Gastrocnemius medialis (tissue), 4 donors: ENCODE data around the gene SUSD3. TPM values are rescaled to one million over a fixed set of nuclear protein-coding genes. Genes with fewer than 3 reads are reported as not detected.

Experiments
- ATAC-seq, 2 donors: fragments of 150-250 bp; one replicate each; pipeline ENCODE4 v1.9.1; 2016
- DNase-seq, 2 donors: peaks; one replicate each; pipeline ENCODE4 v3.0.0-alpha.2; 2019
- H3K27ac ChIP-seq, 4 donors: fragments of 200-600 bp; sonication (generic); 1 replicate in 1 of 4; 2 replicates in 3 of 4; pipeline ENCODE4 v1.5.1; 2016 to 2018; ENCODE audit warnings: mild to moderate bottlenecking in 2 of 4, moderate library complexity in 1 of 4
- H3K27me3 ChIP-seq, 3 donors: fragments of 200-600 bp; sonication (generic) in 2 of 3; 1 replicate in 1 of 3; 2 replicates in 2 of 3; pipeline versions ENCODE4 v1.5.1 to v1.6.0; 2016 to 2019; ENCODE audit warnings: mild to moderate bottlenecking in 1 of 3, moderate library complexity in 1 of 3
- H3K36me3 ChIP-seq, 2 donors: fragments of 200-600 bp; sonication (generic) in 1 of 2; one replicate each; pipeline ENCODE4 v1.5.1; 2017 to 2018
- H3K4me1 ChIP-seq, 2 donors: fragments of 200-600 bp; sonication (generic) in 1 of 2; one replicate each; pipeline ENCODE4 v1.5.1; 2016 to 2017; ENCODE audit warnings: mild to moderate bottlenecking in 2 of 2
- H3K4me3 ChIP-seq, 4 donors: fragments of 200-600 bp; sonication (generic) in 3 of 4; 1 replicate in 1 of 4; 2 replicates in 3 of 4; pipeline ENCODE4 v1.5.1; 2016 to 2019; ENCODE audit warnings: mild to moderate bottlenecking in 2 of 4
- H3K9me3 ChIP-seq, 3 donors: fragments of 200-600 bp; sonication (generic) in 2 of 3; 1 replicate in 1 of 3; 2 replicates in 2 of 3; pipeline ENCODE4 v1.5.1; 2016 to 2019
- POLR2A ChIP-seq, 2 donors: fragments of 450-650 bp; IDR thresholded peaks; one replicate each; pipeline ENCODE4 v1.6.1; 2017; ENCODE audit warnings: antibody characterized with exemption in 2 of 2, mild to moderate bottlenecking in 2 of 2, moderate library complexity in 2 of 2
- in situ Hi-C, 4 donors: fragments of 200-750 bp; cut with MboI; loops; one replicate each; pipeline versions ENCODE4 v1.15.0 to v1.8.0; 2017; ENCODE audit warnings: low sequenced_read_pairs in 4 of 4
- intact Hi-C: fragments of 100-400 bp; cut with DNase I; formaldehyde crosslinking; loops from one replicate; pipeline ENCODE4 v1.15.1; 2023; ENCODE audit warnings: low total_unique reads
- total RNA-seq, 4 donors: library from RNA; depleted of rRNA; stranded (reverse); fragments of >200 nt; gene quantifications; one replicate each; pipeline versions ENCODE4 v1.1.0 to v1.2.3, GENCODE V29; 2016
- TF ChIP-seq, protein P1 (sequence below), 5 experiments: fragments of 450-650 bp in 3 of 5; fragments of 200-600 bp in 2 of 5; sonication (generic) in 2 of 5; IDR thresholded peaks in 4 of 5; conservative IDR thresholded peaks in 1 of 5; 1 replicate in 4 of 5; 2 replicates in 1 of 5; pipeline ENCODE4 v1.5.1; 2016 to 2019; ENCODE audit warnings: antibody characterized with exemption in 5 of 5, mild to moderate bottlenecking in 3 of 5, moderate library complexity in 3 of 5

SUSD3 gene
- total RNA-seq = under 1 TPM in 2 of 4 donors, not detected in 2; 0.51 to 0.61 TPM

DNA sequence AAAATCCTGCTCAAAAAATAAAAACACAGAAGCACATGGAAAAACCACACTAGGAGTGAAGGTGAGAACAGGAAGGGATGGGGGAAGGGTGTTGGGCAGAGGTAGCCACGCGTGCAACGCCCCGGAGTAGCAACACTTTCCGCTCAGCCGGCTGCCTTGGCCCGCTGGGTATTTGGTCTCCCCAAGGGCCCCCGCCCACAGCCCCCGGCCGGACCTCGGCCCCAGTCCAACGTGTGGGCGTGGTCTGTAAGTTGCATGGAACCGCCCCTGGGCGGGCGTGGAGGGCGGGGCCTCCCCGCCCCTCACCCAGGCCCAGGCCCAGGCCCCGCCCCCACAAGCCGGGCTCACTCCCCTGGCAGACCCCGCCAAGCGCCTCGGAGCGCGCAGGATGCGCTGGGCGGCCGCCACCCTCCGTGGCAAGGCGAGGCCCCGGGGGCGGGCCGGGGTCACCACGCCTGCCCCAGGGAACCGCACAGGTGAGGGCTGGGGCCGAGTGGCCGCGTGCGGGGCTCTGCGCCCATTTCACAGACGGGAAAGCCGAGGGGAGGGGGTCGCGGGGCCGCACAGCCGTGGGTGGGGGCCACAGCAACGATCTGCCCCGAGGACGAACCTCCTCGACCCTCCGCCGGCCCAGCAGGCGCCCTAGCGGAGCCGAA is at the start of gene SUSD3:
SUSD3 (plus strand) TSS at position 347 of the 656 bp plus-strand sequence; CDS start at position 389, 42 bp downstream.
- ATAC-seq = peak in 1 of 2 donors; percentile 14
- no peak for TF ChIP-seq POLR2A (IDR thresholded peaks at IDR 0.05)
- TF ChIP-seq, protein P1, sequence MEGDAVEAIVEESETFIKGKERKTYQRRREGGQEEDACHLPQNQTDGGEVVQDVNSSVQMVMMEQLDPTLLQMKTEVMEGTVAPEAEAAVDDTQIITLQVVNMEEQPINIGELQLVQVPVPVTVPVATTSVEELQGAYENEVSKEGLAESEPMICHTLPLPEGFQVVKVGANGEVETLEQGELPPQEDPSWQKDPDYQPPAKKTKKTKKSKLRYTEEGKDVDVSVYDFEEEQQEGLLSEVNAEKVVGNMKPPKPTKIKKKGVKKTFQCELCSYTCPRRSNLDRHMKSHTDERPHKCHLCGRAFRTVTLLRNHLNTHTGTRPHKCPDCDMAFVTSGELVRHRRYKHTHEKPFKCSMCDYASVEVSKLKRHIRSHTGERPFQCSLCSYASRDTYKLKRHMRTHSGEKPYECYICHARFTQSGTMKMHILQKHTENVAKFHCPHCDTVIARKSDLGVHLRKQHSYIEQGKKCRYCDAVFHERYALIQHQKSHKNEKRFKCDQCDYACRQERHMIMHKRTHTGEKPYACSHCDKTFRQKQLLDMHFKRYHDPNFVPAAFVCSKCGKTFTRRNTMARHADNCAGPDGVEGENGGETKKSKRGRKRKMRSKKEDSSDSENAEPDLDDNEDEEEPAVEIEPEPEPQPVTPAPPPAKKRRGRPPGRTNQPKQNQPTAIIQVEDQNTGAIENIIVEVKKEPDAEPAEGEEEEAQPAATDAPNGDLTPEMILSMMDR (IDR thresholded peaks at IDR 0.05 in 4 of 5, conservative IDR thresholded peaks at IDR 0.05 in 1 of 5) = no peak
- Histone ChIP-seq H3K9me3 (no peaks in the 10 kb centered on the region), H3K4me3 (peak within 1 kb of the TSS; percentile 39 to 57 (median 50)), H3K4me1 (peaks cover 0 to 5% of the 10 kb centered on the region in 2 donors), H3K27me3 (peaks cover 5 to 11% (median 5%) of the 10 kb centered on the region in 3 donors), H3K27ac (no peak within 1 kb of the TSS), H3K36me3 (no peaks in the 10 kb centered on the region)
- no peak for DNase-seq
- intact Hi-C loops = no loop called here
- in situ Hi-C loops = no loop called here

DNA sequence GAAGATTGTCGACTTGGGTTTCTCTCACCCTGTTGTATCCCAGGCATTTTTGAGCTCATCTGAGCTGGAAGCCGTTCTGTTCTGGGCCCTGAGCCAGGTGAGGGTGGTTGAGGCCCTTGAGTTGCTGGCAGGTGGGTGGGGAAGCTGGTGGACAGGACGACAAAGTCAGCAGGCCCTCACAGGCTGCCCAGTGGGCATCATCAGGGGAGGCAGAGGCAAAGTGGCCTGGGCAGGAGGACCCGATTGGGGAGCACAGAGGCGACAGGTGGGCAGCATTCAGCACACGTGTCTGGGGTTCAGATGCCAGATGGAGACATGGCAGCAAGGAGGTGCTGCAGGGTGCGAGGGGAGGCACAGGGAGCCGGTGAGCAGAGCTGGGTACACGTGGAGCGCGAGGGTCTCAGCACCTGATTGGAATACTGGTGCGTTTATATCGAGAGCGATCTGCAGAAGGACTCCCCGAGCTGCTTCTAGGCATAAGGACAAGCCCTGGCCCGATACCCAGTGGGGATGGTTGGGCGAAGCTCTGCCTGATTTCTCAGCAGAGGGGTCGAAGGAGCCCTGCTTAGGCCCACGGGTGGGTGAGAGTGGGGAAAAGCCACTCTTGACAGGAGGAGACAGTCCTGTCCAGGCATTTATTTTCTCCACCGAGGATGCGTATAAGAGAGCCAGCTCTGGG is 49.0 kb upstream of the SUSD3 start:
- no peak for DNase-seq
- no peak overlapping the region for H3K27ac ChIP-seq
- TF ChIP-seq, protein P1 (IDR thresholded peaks at IDR 0.05 in 4 of 5, conservative IDR thresholded peaks at IDR 0.05 in 1 of 5) = no peak
- TF ChIP-seq POLR2A (IDR thresholded peaks at IDR 0.05) = no peak
- H3K4me3 ChIP-seq = no peak overlapping the region
- H3K4me1 ChIP-seq = no peaks in the 10 kb centered on the region
- in situ Hi-C loops (no loop called here), intact Hi-C loops (no loop called here)
- no peak for ATAC-seq
- no peaks in the 10 kb centered on the region for H3K27me3 ChIP-seq
- no peaks in the 10 kb centered on the region for H3K36me3 ChIP-seq
- no peaks in the 10 kb centered on the region for H3K9me3 ChIP-seq

DNA sequence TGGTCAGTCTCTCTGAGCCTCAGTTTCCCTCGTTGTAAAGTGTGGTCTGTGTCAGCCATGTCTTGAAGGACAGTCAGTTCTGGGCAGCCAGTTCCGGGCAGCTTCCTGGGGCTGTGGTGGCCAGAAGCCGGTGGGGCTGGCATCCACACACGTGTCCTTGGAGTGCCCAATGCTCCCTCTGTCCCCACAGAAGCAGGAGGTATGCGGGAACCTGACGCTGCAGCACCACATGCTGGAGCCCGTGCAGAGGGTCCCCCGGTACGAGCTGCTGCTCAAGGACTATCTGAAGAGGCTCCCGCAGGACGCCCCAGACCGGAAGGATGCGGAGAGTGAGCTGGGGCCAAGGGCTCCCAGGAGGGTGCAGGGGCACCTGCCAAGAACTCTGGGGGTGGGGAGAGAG is 48.4 kb upstream of the SUSD3 start:
- DNase-seq (no peak), ATAC-seq (no peak)
- Histone ChIP-seq H3K36me3 (no peaks in the 10 kb centered on the region), H3K27me3 (no peaks in the 10 kb centered on the region), H3K4me1 (no peaks in the 10 kb centered on the region), H3K9me3 (no peaks in the 10 kb centered on the region), H3K27ac (no peak overlapping the region), H3K4me3 (no peak overlapping the region)
- no peak for TF ChIP-seq POLR2A (IDR thresholded peaks at IDR 0.05)
- TF ChIP-seq, protein P1 (IDR thresholded peaks at IDR 0.05 in 4 of 5, conservative IDR thresholded peaks at IDR 0.05 in 1 of 5) = no peak
- intact Hi-C loops (no loop called here), in situ Hi-C loops (no loop called here)

DNA sequence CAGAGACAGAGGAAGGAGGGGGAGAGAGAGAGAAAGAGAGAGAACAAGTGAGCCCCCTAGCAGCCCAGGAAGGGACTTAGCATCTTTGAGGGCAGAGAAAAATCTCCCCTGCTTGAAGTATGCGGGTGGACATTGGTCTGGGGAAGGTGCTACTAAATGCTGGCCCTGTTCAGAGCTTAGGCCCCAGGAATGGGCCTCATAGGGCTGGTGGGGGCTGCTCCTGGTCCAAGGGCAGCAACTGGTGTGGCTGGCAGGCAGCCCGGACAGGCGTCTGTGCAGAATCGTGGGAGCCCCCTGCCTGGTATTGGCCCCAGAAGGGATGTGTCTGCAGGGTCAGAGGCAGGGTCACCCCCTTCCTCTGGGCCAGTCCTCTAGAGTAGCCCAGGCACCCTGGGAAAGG is 47.8 kb upstream of the SUSD3 start:
- DNase-seq = no peak

More for the DNA sequence above, 47.8 kb upstream of the SUSD3 start:
- no peak for ATAC-seq
- Histone ChIP-seq H3K4me1 (no peaks in the 10 kb centered on the region), H3K4me3 (no peak overlapping the region), H3K9me3 (no peaks in the 10 kb centered on the region), H3K36me3 (no peaks in the 10 kb centered on the region), H3K27me3 (no peaks in the 10 kb centered on the region), H3K27ac (no peak overlapping the region)
- intact Hi-C loops (no loop called here), in situ Hi-C loops (no loop called here)
- TF ChIP-seq, protein P1 (IDR thresholded peaks at IDR 0.05 in 4 of 5, conservative IDR thresholded peaks at IDR 0.05 in 1 of 5) = no peak
